GM21737 (cell line): ENCODE data around the gene MDP1.
"Not testable (repeated sequence)": the region's sequence is repeated elsewhere in the genome, so short reads cannot be mapped to it uniquely, and the experiment has no call there.

Experiments
- ATAC-seq: cut with Tn5 transposase; IDR thresholded peaks from one replicate; pipeline ENCODE4 v1.9.1; 2021; ENCODE audit warnings: mild to moderate bottlenecking, moderate library complexity; ENCODE audit not compliant: unreplicated experiment

Gene MDP1

DNA sequence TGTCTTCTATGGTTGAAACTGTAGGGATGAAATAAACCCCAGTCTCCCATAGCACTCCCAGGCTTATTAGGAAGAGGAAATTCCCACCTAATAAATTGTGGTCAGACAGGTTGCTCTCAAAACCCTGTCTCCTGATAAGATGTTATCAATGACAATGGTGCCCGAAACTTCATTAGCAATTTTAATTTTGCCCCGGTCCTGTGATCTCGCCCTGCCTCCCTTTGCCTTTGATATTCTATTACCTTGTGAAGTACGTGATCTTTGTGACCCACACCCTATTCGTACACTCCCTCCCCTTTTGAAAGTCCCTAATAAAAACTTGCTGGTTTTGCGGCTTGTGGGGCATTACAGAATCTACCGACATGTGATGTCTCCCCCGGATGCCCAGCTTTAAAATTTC lies 13.3 kb downstream of the MDP1 start:
- not testable (repeated sequence) for ATAC-seq

GRCh38 chr14:24198814-24199524 lies 16.9 kb downstream of the MDP1 start:
- ATAC-seq = no peak

DNA sequence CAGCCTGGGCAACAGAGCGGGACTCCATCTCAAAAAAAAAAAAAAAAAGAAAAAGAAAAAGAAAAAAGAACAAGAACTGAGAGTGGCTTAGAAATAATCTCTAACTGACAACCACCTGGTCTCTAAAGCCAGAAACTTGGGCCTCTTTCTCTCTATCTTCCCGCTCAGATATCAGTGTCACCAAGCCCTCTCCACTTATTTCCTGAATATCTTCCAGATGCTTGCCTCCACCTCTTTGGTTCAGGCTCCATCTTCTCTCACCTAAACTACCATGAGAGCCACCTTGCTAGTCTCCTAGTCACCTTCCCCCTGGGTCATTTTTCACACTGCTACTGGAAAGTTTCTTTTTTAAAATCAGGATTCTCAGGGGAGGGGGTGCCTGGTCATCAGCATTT lies 18.8 kb downstream of the MDP1 start:
- ATAC-seq = no peak

DNA sequence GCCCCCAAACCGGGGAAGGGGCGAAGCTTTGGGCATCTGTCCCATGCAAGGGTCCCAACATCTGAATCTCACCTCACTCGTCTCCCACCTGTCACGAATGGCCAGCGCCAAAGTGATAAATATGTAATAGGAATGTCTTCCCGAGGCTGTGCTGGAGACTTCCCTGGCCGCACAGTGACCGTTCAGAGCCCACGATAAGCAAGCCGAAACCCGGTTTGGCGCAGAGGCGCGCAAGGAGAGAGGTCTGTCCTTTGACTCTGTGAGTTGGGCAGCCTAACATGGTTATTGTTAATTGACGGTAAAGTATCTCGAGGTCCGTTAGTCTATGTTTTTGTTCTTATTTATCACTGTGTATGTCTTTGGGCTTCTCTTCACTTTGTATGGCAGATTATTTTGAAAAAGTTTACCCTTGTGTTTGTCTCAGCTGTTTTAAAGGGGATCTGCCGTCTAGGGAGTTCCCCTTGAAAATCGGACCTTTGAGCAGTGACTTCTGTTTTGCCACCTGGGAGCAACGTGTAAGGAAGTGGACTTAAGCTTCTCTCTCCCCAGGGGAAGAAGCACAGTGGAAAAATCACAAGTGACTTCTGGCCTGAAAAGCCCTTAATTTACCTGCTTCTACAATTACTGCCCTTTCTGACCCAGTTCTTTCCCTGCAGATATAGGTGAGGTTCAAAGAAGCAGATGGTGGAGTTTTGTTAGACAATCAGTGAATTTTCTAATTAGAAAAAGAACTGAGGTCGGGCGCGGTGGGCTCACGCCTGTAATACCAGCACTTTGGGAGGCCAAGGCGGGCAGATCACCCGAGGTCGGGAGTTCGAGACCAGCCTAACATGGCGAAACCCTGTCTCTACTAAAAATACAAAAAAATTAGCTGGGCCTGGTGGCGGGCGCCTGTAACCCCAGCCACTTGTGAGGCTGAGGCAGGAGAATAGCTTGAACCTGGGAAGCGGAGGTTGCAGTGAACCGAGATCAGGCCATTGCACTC lies 19.5 kb downstream of the MDP1 start:
- ATAC-seq = no peak

- peak; percentile 80 for ATAC-seq
These were observed 20.4 kb downstream of the MDP1 start, which contains the start of gene TM9SF1 for GRCh38 chr14:24195186-24196070. TSS of gene TM9SF1 (minus strand) at chr14:24195441. CDS start at chr14:24195019, 422 bp downstream.

DNA sequence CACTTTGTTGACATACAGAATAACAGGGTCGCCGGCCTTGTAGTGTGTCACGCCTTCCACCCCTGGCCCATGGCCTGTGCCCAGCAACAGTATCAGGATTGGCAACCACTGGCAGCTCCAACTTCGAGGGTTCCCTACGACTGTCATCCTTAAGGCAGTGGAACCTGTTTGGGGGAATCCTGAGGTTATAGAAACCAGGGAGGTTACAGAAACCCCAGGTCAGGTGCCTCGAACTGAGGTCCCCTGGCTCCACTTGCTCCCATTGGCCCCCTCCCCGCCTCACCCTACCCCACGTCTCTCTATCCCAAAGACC lies 21.0 kb downstream of the MDP1 start:
- no peak for ATAC-seq

- no peak for ATAC-seq
These were observed 21.5 kb downstream of the MDP1 start for GRCh38 chr14:24194186-24194872.

DNA sequence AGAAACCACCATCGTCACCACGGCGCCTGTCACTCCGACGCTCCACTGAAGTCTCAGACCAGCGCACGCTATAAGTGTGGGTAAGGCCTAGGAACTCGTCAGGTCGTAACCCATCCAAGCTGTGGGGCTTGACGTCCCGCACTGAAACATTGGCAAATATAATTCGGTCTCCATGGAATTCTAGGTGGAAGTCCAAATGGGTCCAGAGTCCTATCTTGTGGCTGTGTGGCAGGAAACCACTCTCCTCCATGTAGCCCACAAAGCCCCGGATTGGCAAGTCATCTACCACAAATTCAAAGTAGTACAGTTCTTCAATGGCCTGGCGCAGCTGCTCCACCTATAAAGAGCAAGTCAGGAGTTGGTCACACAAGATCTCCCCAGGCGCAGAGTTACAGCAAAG lies 22.9 kb downstream of the MDP1 start:
- no peak for ATAC-seq

- no peak for ATAC-seq
These were observed 25.4 kb downstream of the MDP1 start for GRCh38 chr14:24190416-24190815.

DNA sequence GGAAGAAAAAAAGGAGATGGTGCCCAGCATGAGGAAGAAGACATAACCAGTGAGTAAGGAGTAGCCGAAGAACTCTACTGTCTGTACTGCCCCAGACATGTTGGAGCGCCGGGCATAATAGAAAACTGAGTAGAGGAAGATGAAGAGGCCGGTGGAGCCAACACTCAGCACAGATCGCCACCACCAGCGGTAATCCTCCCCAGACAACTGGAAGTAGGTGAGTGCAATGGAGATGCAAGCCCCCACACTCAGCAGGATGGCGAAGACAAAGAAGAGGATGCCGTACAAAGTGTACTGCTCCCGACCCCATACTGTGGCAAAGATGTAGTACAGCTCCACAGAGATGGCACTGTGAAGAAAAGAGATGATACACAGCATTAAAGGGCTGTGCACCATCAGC lies 26.4 kb downstream of the MDP1 start:
- ATAC-seq = no peak

- ATAC-seq = no peak
These were observed 26.8 kb downstream of the MDP1 start for GRCh38 chr14:24189059-24189375.

DNA sequence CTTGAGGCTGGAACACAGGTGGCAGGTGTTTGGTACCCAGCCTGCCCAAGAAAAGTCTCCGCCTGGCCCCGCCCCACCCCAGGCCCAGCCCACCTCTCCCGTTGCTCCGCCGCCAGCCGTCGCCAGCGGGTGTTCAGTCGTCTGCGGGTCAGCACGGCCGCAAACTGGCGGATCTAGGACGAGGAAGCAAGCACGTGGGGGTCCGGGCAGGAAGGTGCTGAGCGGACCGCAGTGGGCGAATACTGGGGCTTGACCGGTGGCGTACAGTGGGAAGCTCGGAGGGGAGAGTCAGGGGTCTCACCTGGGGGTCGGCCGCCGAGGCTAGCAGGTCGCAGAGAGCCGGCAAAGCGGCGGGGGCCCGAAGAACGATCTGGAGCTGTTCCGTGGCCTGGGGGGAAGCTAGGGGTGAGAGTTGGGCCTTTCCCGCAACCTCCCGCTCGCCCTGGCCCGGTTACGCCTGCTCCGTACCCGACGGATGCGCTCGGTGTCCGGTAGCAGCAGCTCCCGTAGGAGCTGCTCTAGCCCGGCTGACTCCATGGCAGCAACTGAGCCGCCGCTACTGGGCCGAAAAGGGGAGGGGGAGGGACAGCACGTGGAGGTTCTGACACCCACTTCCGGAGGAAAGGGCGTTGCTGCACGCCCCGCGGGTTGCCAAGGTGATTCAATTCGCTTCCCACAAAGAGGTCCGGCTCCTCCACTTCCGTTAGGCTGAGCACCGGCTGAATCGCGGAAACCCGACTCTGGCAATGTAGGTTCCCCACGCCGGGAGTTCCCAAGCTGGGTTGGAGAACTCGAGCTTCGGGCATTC lies 27.4 kb downstream of the MDP1 start, which contains the start of gene IPO4:
Gene IPO4, minus strand, starts transcription at position 566 of the 808 bp plus-strand sequence. Its CDS starts 29 bp downstream, at position 537.
- peak; percentile 79 for ATAC-seq

- no peak for ATAC-seq
These were observed 28.3 kb downstream of the MDP1 start for GRCh38 chr14:24187539-24187915.

DNA sequence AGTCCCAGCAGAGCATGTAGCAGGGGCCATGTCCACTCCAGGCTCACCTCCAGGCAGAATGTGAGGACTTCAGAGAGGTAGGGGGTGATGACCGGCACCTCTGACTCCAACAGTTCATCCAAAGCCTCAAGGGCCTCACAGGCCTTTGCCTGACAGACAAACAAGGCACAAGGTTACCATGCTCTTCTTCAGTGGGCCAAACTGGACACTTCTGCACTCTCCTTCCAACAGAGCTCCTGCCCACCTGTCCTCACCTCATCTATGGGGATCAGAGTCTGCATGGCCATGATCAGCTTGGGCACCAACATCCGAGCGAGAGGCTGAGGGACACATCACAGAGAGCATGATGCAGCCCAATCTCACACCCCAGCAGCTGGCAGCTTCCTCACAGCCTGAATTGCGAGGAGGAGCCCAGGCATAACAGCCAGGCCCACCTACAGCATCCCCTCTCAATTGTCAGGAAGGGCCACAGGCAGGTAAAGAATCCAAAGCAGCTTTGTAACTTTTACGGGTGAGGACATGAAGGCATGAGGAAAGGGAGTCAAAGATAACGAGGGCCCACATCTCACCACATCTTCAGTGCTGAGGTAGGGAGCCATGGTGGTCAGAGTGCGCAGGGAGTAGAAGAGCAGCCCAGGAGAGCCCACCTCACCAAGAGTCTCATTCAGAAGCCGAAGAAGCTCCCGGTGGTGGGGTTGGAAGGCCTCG lies 28.9 kb downstream of the MDP1 start:
- no peak for ATAC-seq

DNA sequence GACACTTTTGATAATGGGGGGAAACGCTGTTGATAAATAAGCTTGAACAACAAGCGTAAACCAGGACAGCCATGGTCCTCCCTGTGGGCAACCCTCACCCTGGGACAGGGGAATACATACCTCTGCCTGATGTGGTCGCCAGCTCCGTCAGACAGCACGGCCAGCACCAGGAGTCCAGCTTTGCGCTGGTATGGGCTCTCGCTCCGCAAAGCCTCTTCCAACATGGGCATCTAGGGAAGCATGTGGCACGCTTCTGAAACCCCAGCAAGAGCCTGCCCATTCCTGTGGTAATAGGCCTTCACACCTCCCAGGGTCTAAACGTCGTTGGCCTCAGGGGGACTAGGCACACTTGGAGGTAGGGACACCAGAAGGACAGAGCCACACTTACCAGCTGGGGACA lies 30.1 kb downstream of the MDP1 start:
- ATAC-seq = no peak

- no peak for ATAC-seq
These were observed 30.8 kb downstream of the MDP1 start for GRCh38 chr14:24185026-24185425.

- no peak for ATAC-seq
These were observed 31.5 kb downstream of the MDP1 start for GRCh38 chr14:24184104-24184970.

DNA sequence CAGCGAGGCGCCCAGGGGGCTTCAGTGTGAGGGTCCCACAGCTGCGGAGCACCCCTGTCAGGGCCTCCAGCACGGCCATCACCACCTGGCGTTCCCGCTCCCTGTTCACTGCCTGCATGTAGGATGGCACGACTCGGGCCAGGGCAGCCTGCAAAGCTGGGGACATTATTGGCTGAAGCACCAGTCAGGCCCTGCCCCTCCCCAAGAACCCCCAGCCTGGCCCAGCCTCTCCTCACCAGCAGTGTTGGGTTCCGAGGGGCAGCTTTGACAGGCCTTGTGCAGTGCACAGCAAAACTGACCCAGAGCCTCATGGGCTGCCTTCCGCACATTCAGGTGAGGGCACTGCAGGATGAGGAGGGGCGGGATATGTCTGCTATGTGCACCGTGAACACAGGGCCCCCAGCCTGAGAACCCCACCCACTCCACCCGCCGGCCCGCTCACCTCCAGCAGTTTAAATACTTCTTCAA lies 32.8 kb downstream of the MDP1 start:
- no peak for ATAC-seq
